ENCODE measurements around the gene TMEM120B. TPM values are rescaled to one million over a fixed set of nuclear protein-coding genes. Genes with fewer than 3 reads are reported as not detected.
A peak's percentile ranks its signal among the peaks of the same experiment; 100 is the strongest.

The TMEM120B gene
- total and polyA plus RNA-seq, 2 of the 13 experiments (the other 11 are each of a cell fraction or from before 2014, with no cell fraction given), result 7.1 to 12.9 TPM

DNA sequence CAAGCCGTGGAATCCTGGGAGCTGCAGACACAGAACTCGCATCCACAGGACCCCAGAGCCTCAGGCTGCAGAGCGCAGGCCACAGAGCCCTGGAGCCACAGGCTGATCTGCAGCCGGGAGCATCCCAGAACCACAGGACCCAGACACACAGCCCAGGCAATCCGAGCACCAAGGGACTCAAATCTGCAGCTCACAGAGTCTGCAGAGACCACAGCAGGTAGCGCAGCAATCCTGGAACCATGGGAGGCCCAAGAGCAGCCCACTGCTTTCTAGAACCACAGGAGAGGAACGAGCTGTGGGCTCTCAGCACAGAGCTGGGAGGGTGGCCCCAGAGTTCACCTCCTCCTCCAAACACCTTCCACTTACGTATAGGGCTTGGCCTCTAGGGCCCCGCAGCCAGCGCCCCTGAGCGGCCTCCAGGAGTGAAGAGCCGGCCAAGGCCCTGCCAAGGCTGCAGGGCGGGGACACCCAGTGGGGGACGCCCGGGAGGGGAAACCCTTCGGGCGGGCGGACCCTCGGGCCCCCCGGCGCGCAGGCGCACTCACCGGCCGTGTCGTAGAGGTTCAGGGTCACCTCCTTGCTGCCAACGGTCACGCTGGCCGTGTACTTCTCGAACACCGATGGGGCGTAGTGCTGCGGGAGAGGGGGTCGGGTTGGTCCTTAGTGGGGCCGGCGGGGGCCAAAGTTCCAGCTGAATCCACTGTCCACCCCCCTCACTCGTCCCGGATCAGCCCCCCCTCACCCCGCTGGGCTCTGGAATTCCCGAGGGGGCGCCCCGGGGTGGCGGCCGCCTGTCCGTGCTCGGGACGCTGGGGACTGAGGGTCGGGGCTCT lies 80.3 kb downstream of the TMEM120B start (continued):
- TF ChIP-seq, protein P1, sequence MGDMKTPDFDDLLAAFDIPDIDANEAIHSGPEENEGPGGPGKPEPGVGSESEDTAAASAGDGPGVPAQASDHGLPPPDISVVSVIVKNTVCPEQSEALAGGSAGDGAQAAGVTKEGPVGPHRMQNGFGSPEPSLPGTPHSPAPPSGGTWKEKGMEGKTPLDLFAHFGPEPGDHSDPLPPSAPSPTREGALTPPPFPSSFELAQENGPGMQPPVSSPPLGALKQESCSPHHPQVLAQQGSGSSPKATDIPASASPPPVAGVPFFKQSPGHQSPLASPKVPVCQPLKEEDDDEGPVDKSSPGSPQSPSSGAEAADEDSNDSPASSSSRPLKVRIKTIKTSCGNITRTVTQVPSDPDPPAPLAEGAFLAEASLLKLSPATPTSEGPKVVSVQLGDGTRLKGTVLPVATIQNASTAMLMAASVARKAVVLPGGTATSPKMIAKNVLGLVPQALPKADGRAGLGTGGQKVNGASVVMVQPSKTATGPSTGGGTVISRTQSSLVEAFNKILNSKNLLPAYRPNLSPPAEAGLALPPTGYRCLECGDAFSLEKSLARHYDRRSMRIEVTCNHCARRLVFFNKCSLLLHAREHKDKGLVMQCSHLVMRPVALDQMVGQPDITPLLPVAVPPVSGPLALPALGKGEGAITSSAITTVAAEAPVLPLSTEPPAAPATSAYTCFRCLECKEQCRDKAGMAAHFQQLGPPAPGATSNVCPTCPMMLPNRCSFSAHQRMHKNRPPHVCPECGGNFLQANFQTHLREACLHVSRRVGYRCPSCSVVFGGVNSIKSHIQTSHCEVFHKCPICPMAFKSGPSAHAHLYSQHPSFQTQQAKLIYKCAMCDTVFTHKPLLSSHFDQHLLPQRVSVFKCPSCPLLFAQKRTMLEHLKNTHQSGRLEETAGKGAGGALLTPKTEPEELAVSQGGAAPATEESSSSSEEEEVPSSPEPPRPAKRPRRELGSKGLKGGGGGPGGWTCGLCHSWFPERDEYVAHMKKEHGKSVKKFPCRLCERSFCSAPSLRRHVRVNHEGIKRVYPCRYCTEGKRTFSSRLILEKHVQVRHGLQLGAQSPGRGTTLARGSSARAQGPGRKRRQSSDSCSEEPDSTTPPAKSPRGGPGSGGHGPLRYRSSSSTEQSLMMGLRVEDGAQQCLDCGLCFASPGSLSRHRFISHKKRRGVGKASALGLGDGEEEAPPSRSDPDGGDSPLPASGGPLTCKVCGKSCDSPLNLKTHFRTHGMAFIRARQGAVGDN (CRISPR knock-in tag; IDR thresholded peaks at IDR 0.05), result peak; percentile 33
- TF ChIP-seq, protein P2, sequence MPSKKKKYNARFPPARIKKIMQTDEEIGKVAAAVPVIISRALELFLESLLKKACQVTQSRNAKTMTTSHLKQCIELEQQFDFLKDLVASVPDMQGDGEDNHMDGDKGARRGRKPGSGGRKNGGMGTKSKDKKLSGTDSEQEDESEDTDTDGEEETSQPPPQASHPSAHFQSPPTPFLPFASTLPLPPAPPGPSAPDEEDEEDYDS (CRISPR knock-in tag; IDR thresholded peaks at IDR 0.05), result 0 out of 2 replicates have a peak, but pooled peaks have one; percentile 15
- TF ChIP-seq TAF1 (CRISPR knock-in tag; IDR thresholded peaks at IDR 0.05) (peak; percentile 42), SMC3 (IDR thresholded peaks at IDR 0.05; ENCODE audit: low read length) (no peak), ZNF564 (CRISPR knock-in tag; IDR thresholded peaks at IDR 0.05) (0 out of 2 replicates have a peak, but pooled peaks have one; percentile 38), ZNF607 (CRISPR knock-in tag; IDR thresholded peaks at IDR 0.05; ENCODE audit: borderline replicate concordance) (peak; percentile 14; the same call in 1 of the 2 replicates), RBFOX2 (IDR thresholded peaks at IDR 0.05; ENCODE audit: low read depth, low read length) (peak; percentile 13; the same call in 1 of the 2 replicates), ZBTB21 (CRISPR knock-in tag; IDR thresholded peaks at IDR 0.05) (0 out of 2 replicates have a peak, but pooled peaks have one; percentile 31), SP5 (CRISPR knock-in tag; IDR thresholded peaks at IDR 0.05; ENCODE audit: borderline replicate concordance, low read depth) (peak; percentile 29; the same call in 1 of the 2 replicates), SOX13 (IDR thresholded peaks at IDR 0.05) (no peak), SOX13 (CRISPR knock-in tag; conservative IDR thresholded peaks at IDR 0.05 in 1 of 2, IDR thresholded peaks at IDR 0.05 in 1 of 2) (peak in 1 of 2 experiments; percentile 22; a peak in 1 of 4 replicates), MEF2D (CRISPR knock-in tag; IDR thresholded peaks at IDR 0.05) (0 out of 2 replicates have a peak, but pooled peaks have one; percentile 38), CBX1 (IDR thresholded peaks at IDR 0.05; ENCODE audit: low read depth) (no peak), CCAR2 (optimal IDR thresholded peaks at IDR 0.05; ENCODE audit: low read depth, low read length) (no peak)
- TF ChIP-seq, protein P3, sequence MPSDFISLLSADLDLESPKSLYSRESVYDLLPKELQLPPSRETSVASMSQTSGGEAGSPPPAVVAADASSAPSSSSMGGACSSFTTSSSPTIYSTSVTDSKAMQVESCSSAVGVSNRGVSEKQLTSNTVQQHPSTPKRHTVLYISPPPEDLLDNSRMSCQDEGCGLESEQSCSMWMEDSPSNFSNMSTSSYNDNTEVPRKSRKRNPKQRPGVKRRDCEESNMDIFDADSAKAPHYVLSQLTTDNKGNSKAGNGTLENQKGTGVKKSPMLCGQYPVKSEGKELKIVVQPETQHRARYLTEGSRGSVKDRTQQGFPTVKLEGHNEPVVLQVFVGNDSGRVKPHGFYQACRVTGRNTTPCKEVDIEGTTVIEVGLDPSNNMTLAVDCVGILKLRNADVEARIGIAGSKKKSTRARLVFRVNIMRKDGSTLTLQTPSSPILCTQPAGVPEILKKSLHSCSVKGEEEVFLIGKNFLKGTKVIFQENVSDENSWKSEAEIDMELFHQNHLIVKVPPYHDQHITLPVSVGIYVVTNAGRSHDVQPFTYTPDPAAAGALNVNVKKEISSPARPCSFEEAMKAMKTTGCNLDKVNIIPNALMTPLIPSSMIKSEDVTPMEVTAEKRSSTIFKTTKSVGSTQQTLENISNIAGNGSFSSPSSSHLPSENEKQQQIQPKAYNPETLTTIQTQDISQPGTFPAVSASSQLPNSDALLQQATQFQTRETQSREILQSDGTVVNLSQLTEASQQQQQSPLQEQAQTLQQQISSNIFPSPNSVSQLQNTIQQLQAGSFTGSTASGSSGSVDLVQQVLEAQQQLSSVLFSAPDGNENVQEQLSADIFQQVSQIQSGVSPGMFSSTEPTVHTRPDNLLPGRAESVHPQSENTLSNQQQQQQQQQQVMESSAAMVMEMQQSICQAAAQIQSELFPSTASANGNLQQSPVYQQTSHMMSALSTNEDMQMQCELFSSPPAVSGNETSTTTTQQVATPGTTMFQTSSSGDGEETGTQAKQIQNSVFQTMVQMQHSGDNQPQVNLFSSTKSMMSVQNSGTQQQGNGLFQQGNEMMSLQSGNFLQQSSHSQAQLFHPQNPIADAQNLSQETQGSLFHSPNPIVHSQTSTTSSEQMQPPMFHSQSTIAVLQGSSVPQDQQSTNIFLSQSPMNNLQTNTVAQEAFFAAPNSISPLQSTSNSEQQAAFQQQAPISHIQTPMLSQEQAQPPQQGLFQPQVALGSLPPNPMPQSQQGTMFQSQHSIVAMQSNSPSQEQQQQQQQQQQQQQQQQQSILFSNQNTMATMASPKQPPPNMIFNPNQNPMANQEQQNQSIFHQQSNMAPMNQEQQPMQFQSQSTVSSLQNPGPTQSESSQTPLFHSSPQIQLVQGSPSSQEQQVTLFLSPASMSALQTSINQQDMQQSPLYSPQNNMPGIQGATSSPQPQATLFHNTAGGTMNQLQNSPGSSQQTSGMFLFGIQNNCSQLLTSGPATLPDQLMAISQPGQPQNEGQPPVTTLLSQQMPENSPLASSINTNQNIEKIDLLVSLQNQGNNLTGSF (CRISPR knock-in tag; IDR thresholded peaks at IDR 0.05), result no peak; the same call in 1 of the 2 replicates
- TF ChIP-seq, protein P4, sequence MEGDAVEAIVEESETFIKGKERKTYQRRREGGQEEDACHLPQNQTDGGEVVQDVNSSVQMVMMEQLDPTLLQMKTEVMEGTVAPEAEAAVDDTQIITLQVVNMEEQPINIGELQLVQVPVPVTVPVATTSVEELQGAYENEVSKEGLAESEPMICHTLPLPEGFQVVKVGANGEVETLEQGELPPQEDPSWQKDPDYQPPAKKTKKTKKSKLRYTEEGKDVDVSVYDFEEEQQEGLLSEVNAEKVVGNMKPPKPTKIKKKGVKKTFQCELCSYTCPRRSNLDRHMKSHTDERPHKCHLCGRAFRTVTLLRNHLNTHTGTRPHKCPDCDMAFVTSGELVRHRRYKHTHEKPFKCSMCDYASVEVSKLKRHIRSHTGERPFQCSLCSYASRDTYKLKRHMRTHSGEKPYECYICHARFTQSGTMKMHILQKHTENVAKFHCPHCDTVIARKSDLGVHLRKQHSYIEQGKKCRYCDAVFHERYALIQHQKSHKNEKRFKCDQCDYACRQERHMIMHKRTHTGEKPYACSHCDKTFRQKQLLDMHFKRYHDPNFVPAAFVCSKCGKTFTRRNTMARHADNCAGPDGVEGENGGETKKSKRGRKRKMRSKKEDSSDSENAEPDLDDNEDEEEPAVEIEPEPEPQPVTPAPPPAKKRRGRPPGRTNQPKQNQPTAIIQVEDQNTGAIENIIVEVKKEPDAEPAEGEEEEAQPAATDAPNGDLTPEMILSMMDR (CRISPR knock-in tag; IDR thresholded peaks at IDR 0.05), result peak; percentile 37
